Ishikawa (cell line): Measurements from ENCODE around the gene WNK2.

Experiments
- CREB1 ChIP-seq: IDR thresholded peaks from 2 replicates; pipeline ENCODE4 v1.6.1; 2012; ENCODE audit warnings: low read depth
- EGR1 ChIP-seq: IDR thresholded peaks from 2 replicates; pipeline ENCODE4 v1.6.1; 2012
- EP300 ChIP-seq: IDR thresholded peaks from 2 replicates; pipeline ENCODE4 v1.6.1; 2012; ENCODE audit warnings: borderline replicate concordance
- MAX ChIP-seq: IDR thresholded peaks from 2 replicates; pipeline ENCODE4 v1.6.1; 2012
- NFIC ChIP-seq: IDR thresholded peaks from 2 replicates; pipeline ENCODE4 v1.6.1; 2012
- RAD21 ChIP-seq: IDR thresholded peaks from 2 replicates; pipeline ENCODE4 v1.6.1; 2012; ENCODE audit warnings: low read depth
- REST ChIP-seq: IDR thresholded peaks from 2 replicates; pipeline ENCODE4 v1.6.1; 2012; ENCODE audit warnings: low read depth, mild to moderate bottlenecking
- TAF1 ChIP-seq: IDR thresholded peaks from 2 replicates; pipeline ENCODE4 v1.6.1; 2012; ENCODE audit warnings: low read depth, mild to moderate bottlenecking
- TEAD4 ChIP-seq: IDR thresholded peaks from 2 replicates; pipeline ENCODE4 v1.6.1; 2012
- YY1 ChIP-seq: IDR thresholded peaks from 2 replicates; pipeline ENCODE4 v1.6.1; 2012; ENCODE audit warnings: low read depth

- TF ChIP-seq NFIC = no peak
- no peak for TF ChIP-seq YY1
- TF ChIP-seq TEAD4 = no peak
- TF ChIP-seq REST = no peak
- TF ChIP-seq CREB1 = no peak
- TF ChIP-seq MAX = no peak
- TF ChIP-seq TAF1 = no peak
- no peak for TF ChIP-seq RAD21
- no peak for TF ChIP-seq EP300
- TF ChIP-seq EGR1 = no peak
These were observed 28.0 kb upstream of the WNK2 start for GRCh38 chr9:93155716-93156474.
